ACHN (cell line): ENCODE data around the gene ZCCHC14.

Experiments
- DNase-seq: peaks from one replicate; pipeline ENCODE4 v3.0.0-alpha.2; 2015
- in situ Hi-C: cut with HindIII; loops from 2 replicates; pipeline ENCODE4 v1.10.0; 2017; ENCODE audit warnings: low sequenced_read_pairs, low pct_ligation_motif_present, low pct_unique_long_range_greater_than_20kb

Gene ZCCHC14

GRCh38 chr16:87492721-87493607, at the start of gene ZCCHC14:
ZCCHC14 (minus strand) TSS chr16:87493024; CDS start chr16:87492238, 786 bp downstream.
- in situ Hi-C loops, result no loop called here
- peak; percentile 99 for DNase-seq

DNA sequence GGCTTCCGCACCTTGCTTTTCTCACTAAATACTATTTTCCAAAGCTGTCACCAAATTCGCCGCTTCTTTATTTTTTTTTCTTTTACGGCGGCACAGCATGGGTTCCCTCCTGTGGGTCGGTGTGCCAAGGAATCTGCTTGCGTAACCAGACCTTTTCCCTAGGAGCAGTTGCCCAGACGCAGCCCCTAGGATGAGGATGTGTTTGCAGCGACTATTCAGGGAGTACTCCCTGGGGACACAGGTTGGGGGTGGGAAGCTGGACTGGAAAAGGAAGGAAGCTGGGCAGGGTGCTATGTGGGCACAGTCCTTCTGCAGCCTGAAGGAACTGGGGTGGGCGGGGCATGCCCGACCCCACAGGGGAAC, 49.0 kb upstream of the ZCCHC14 start:
- in situ Hi-C loops, result no loop called here
- no peak for DNase-seq

DNA sequence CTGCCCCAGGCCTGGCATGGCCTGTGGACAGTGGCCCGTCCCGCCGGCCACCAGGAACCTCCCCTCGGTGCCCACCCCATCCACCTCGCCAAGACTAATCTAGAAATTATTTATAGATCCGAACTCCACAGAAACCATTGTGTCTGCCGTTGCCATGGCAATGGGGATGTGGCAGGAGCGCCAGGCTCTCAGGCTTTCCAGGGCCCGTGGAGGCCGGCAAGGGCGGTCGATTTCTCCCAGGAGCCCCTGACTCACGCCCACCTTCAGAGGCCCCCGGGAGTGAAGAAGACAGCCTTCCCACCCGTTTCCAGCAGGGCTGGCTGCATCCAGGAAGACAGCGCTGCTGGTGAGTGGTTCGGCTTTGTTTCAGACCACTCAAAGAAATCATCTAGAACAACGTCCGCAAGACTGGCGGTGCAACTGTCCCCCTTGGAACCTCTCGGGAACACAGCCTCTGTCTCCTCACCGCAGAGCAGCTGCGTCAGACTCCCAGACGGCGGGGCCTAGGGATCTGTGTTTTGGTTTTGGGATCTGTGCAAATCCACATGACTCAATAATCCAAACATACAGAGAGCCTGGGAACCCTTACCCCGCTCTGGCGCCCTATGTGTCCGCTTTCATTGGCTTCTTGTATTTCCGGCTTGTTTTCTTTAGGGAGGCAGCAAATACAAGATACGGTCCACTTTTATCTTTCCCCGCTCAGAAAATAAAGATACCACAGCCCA, 48.5 kb upstream of the ZCCHC14 start:
- in situ Hi-C loops, result no loop called here
- DNase-seq, result no peak

- in situ Hi-C loops, result no loop called here
- no peak for DNase-seq
Observed at GRCh38 chr16:87540897-87541146, 48.0 kb upstream of the ZCCHC14 start.

- in situ Hi-C loops, result no loop called here
- DNase-seq, result no peak
Observed at GRCh38 chr16:87540072-87540896, 47.5 kb upstream of the ZCCHC14 start.

- in situ Hi-C loops, result no loop called here
- DNase-seq, result no peak
Observed at GRCh38 chr16:87539113-87539512, 46.3 kb upstream of the ZCCHC14 start.

- in situ Hi-C loops, result no loop called here
- no peak for DNase-seq
Observed at GRCh38 chr16:87538594-87538993, 45.8 kb upstream of the ZCCHC14 start.

GRCh38 chr16:87538160-87538559, 45.3 kb upstream of the ZCCHC14 start:
- DNase-seq, result no peak
- in situ Hi-C loops, result no loop called here

DNA sequence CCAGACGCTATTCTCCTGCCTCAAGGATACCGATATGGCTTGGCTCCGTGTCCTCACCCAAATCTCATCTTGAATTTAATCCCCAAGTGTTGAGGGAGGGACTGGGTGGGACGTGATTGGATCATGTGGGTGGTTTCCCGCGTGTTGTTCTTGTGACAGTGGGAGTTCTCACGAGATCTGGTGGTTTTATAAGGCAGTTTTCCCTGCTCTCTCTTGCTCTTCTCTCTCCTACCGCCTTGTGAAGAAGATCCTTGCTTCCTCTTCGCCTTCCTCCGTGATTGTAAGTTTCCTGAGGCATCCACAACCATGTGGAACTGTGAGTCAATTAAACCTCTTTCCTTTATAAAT, 43.9 kb upstream of the ZCCHC14 start:
- DNase-seq, result no peak
- in situ Hi-C loops, result no loop called here

DNA sequence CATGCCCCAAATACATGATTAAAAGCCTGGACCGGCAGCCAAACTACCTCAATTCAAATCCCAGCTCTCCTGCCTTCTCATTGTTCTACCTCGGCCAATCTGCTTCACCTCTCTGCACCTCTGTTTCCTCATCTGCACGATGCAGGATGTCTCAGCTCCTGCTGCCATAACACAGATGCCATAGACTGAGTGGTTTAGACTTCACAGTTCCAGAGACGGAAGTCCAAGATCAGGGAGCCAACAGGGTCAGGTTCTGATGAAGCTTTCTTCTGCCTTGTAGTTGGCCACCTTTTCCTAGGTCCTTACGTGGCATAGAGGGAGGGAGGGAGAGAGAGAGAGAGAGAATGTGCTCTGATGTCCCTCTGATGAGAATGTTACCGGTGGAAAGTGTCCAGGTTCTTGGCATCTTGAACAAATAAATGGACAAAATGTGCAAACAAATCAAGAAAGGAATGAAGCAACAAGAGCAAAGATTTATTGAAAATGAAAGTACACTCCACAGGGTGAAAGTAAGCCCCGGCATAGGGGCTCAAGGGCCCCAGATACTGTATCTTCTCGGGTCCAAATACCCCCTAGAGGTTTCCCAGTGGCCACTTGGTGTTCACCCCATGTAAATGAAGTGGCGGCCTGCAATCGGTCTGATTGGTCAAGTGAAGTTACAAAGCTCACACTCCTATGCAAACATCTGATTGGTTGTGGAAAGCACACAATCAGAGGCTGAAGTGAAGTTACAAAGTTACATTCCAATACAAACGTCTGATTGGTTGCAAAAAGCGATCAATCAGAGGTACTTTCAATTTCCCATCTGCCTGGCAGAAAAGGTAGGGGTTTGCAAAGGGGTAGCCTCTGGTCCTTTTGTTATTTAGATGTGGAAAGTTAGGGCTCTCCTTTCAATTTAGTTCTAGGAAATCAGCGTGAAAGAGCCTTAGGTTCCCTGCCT, 43.3 kb upstream of the ZCCHC14 start:
- DNase-seq, result no peak
- in situ Hi-C loops, result no loop called here

GRCh38 chr16:87535457-87535854, 42.6 kb upstream of the ZCCHC14 start:
- in situ Hi-C loops, result no loop called here

DNA sequence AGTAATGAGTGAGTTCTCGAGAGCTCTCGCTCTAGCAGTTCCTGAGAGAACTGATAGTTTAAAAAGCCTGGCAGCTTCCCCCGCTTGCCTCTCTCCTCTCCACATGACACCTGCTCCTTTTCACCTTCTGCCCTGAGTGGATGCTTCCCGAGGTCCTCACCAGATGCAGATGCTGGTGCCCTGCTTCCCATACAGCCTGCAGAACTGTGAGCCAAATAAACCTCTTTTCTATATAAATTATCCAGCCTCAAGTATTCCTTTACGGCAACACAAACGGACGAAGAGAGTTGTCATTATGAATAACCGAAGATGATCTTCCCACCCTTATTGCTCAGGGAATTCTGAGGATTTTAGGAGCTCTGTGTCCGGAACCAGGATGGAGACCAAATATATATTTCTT, 41.9 kb upstream of the ZCCHC14 start:
- in situ Hi-C loops, result no loop called here
- no peak for DNase-seq

More at GRCh38 chr16:87535457-87535854, 42.6 kb upstream of the ZCCHC14 start:
- no peak for DNase-seq

GRCh38 chr16:87534030-87534653, 41.3 kb upstream of the ZCCHC14 start:
- no peak for DNase-seq
- in situ Hi-C loops, result no loop called here

DNA sequence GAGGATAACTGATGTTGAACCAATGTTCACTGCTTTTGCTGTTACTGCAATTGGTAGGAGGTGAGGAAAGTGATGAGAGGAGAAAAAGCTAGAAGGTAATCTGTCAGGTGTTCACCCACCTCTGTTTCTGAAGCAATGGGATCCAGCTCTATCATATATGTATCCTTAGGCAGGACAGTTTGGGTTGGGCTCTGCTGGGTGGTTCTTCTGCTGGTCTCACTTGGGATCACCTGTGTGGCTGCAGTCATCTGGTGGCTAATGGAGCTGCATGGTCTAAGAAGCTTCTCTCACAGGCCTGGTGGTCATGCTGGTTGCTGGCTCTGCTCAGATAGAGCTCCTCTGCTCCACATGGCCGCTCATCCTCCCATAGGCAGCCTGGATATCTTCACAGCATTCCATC, 40.2 kb upstream of the ZCCHC14 start:
- in situ Hi-C loops, result no loop called here
- no peak for DNase-seq

GRCh38 chr16:87531418-87531817, 38.6 kb upstream of the ZCCHC14 start:
- in situ Hi-C loops, result no loop called here
- no peak for DNase-seq

DNA sequence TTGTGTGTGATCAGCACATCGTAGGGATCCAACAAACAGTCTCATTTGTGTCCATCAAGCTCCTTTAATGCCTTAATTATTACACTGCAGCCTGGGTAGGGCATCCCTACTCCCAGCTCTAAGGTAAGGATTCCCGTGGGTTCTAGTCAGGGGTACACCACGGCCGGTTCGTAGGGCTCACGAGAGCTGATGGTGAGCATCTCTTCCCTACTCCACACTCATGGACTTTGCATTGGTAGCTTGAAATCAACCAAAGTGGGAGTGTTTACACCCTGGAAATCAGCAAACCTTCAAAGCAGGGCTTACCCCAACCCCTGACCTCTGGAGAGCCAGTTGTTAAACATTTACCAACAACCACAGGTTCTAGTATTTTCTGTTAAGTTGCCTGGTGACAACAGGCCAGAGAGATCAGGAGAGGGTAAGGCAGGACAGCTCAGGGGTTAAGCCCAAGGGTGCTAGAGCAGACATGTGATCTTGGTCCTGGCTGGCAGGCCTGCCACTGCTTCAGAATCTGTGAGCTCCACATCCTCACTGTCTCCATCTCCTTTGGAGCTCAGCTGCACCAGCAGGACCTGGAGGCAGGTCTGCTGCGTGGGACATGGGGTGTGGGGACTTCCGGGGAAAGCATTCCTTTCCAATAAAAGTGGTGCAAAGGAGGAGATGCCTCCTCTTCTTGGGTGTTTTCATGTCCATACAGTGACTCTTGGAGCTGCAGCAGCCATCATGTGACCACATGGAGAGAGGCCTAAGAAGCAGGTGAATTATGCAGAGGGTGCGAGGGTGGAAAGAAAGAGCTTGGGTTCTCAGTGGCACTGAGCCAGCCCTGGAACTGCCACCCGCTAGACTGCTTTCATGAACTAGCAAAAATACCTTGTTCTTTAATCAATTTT, 36.1 kb upstream of the ZCCHC14 start:
- in situ Hi-C loops, result no loop called here
- DNase-seq, result peak; percentile 12

DNA sequence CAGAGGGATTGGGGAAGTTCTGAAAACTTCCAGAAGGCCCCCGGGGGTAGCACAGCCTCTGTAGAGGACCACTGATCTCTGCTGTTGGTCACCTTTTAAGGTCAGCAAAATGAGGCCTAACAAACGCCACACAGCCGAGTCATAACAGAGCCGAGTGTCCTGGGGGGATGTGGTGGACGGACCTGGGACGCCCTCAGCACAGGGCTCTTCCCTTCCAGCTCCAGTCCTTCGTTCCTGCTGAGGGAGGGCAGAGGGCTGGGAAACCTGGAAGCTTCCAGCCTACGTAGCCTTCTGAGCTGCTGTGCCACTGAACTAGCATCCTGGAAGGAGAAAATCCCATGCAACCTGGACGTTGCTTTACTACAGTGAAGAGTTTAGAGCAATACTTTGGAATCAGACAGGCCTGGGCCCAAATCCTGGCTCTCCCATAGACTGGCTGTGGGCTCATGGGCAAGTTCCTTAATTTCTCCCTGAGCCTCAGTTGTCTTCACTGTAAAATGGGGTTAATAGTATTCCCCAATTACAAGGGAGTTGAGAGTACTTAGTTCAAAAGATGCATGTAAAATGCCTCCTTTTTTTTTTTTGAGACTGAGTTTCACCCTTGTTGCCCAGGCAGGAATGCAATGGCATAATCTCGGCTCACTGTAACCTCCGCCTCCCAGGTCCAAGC, 34.4 kb upstream of the ZCCHC14 start:
- DNase-seq, result peak; percentile 19
- in situ Hi-C loops, result no loop called here
